Heart right ventricle (tissue), 16 donors: Measurements from ENCODE around the gene NR2C1. TPM values are rescaled to one million over a fixed set of nuclear protein-coding genes. Genes with fewer than 3 reads are reported as not detected.

Experiments
- ATAC-seq, 8 donors: fragments of 200-7000 bp; cut with Tn5 transposase; one replicate each; pipeline ENCODE4 v1.9.1; 2020; ENCODE audit warnings: mild to moderate bottlenecking in 8 of 8, moderate library complexity in 8 of 8, moderate number of reproducible peaks in 1 of 8
- DNase-seq, 2 donors: peaks; one replicate each; pipeline ENCODE4 v3.0.0-alpha.2; 2020
- H3K27ac ChIP-seq, 10 donors: fragments of 200-600 bp; sonication (generic) in 2 of 10; one replicate each; pipeline versions ENCODE4 v1.5.0 to v1.8.0; 2020 to 2022; ENCODE audit warnings: mild to moderate bottlenecking in 3 of 10
- H3K27me3 ChIP-seq, 7 donors: fragments of 200-600 bp; one replicate each; pipeline ENCODE4 v1.8.0; 2021 to 2022; ENCODE audit warnings: mild to moderate bottlenecking in 2 of 7
- H3K36me3 ChIP-seq, 9 donors: fragments of 200-600 bp; sonication (generic) in 1 of 9; one replicate each; pipeline versions ENCODE4 v1.5.0 to v1.8.0; 2020 to 2022; ENCODE audit warnings: mild to moderate bottlenecking in 2 of 9
- H3K4me1 ChIP-seq, 9 donors: fragments of 200-600 bp; sonication (generic) in 1 of 9; one replicate each; pipeline versions ENCODE4 v1.5.0 to v1.8.0; 2020 to 2022; ENCODE audit warnings: mild to moderate bottlenecking in 4 of 9
- H3K4me3 ChIP-seq, 10 donors: fragments of 200-600 bp; sonication (generic) in 2 of 10; one replicate each; pipeline versions ENCODE4 v1.5.0 to v1.8.0; 2020 to 2022; ENCODE audit warnings: mild to moderate bottlenecking in 7 of 10, moderate library complexity in 2 of 10
- H3K9me3 ChIP-seq, 11 donors: fragments of 200-600 bp in 10 of 11; sonication (generic) in 2 of 11; one replicate each; pipeline versions ENCODE4 v1.5.0 to v1.8.0; 2013 to 2022; ENCODE audit warnings: mild to moderate bottlenecking in 2 of 11, control low read depth in 1 of 11, moderate library complexity in 1 of 11
- CTCF ChIP-seq, 9 donors: fragments of 200-600 bp; sonication (generic) in 2 of 9; IDR thresholded peaks; one replicate each; pipeline versions ENCODE4 v1.5.0 to v1.8.0; 2021 to 2022; ENCODE audit warnings: antibody characterized with exemption in 9 of 9, mild to moderate bottlenecking in 5 of 9, moderate library complexity in 1 of 9
- WGBS, 2 donors: extraction: QIAGEN DNeasy Blood & Tissue Kit; methylation state at CpG; one replicate each; pipeline ENCODE4 v1.1.7; 2013; ENCODE audit warnings: inconsistent platforms in 1 of 2; 5-methylcytosine and 5-hydroxymethylcytosine counted together
- intact Hi-C, 10 donors: fragments of 100-400 bp; cut with DNase I; formaldehyde crosslinking; loops; one replicate each; pipeline versions ENCODE4 v1.11.1 to v1.14.2; 2022
- polyA plus RNA-seq, 2 donors: library from polyadenylated mRNA; stranded (reverse); fragments of 200-250 nt; gene quantifications; one replicate each; pipeline ENCODE4 v1.2.3, GENCODE V29; 2013
- total RNA-seq, 10 donors: library from RNA; stranded (reverse); fragmentation: NEBNext Ultra II Directional in 3 of 10; extraction: Animal tissue kit (Norgen Biotek cat#: 25700) in 3 of 10; gene quantifications; one replicate each; pipeline versions ENCODE4 v1.2.1 to v1.2.4, GENCODE V29; 2021 to 2023
- donor health status: Arrhythmogenic right ventricular cardiomyopathy.
- donor health status: ischemic (EF 13 %, LVEDD 7.1; RV severe dilation, severe dysfunction).
- donor health status: healthy with polysubstance abuse.
- donor health status: DM: no; HTN: yes; CAD: no.
- donor health status: DM: no; HTN: no; CAD: no.
- donor health status: ischemic (EF 25% LVEDD 6.9; RV normal size, moderate dysfunction).
- donor health status: ischemic (EF 25% LVEDD 5.7; RV mildly dilated, moderate dysfunction).
- donor health status: healthy.
- donor health status: DM: yes; HTN: yes; CAD: no.
- donor health status: Ischemic cardiomyopathy.
- donor health status: ischemic (EF 35%, LVEDD 5.7; RV mildly dilated, moderate dysfunction).
- donor health status: nonischemic (EF 11% LVEDD 7.7; RV severe dilation, severe dysfunction).
- donor health status: DM: yes; HTN: yes; CAD: no.
- donor health status: PGD.
- donor health status: ischemic (EF 29% LVEDD 5.4; RV normal size, mild dysfunction).
- donor health status: nonischemic (EF 23%, LVEDD 6.1; RV moderate dilation, normal function).

The NR2C1 gene
- total and polyA plus RNA-seq, 12 donors = 11.3 to 189 (median 38.3) TPM

GRCh38 chr12:95074766-95075165, 1.3 kb upstream of the NR2C1 start:
- H3K27ac ChIP-seq = peak overlapping the region in 1 of 10 donors; percentile 31
- no peak for DNase-seq

GRCh38 chr12:95073698-95074520, 491 bp upstream of the NR2C1 start:
- DNase-seq = no peak
- no peak for ATAC-seq
- peaks cover 0 to 11% (median 0%) of the 10 kb centered on the region in 9 donors for H3K36me3 ChIP-seq
- H3K9me3 ChIP-seq = no peaks in the 10 kb centered on the region
- WGBS, 2 donors = 61% methylated on average over 23 of the region's 23 CpGs
- intact Hi-C loops = loop anchor here in 2 of 10 donors (5.0 to 10.0 kb wide), 2 partner anchors 143 to 401 kb away; partner anchors contain the start of genes FGD6 (in 1 of the 2), METAP2 (in 1 of the 2) and VEZT (in 1 of the 2)
- H3K27me3 ChIP-seq = no peaks in the 10 kb centered on the region
- peak overlapping the region; percentile 62 to 97 (median 92) for H3K27ac ChIP-seq
- peak; percentile 74 to 94 (median 83) for TF ChIP-seq CTCF (IDR thresholded peaks at IDR 0.05)
- peaks cover 0 to 40% (median 9%) of the 10 kb centered on the region in 9 donors for H3K4me1 ChIP-seq
- H3K4me3 ChIP-seq = peak overlapping the region; percentile 72 to 100 (median 96)

More at GRCh38 chr12:95074766-95075165, 1.3 kb upstream of the NR2C1 start:
- peaks cover 0 to 8% (median 0%) of the 10 kb centered on the region in 9 donors for H3K36me3 ChIP-seq
- H3K4me3 ChIP-seq = no peak overlapping the region
- H3K4me1 ChIP-seq = peaks cover 0 to 32% (median 5%) of the 10 kb centered on the region in 9 donors
- no peaks in the 10 kb centered on the region for H3K9me3 ChIP-seq
- intact Hi-C loops = loop anchor here in 2 of 10 donors (5.0 to 10.0 kb wide), 2 partner anchors 143 to 400 kb away; partner anchors contain the start of genes FGD6 (in 1 of the 2), METAP2 (in 1 of the 2) and VEZT (in 1 of the 2)
- no peaks in the 10 kb centered on the region for H3K27me3 ChIP-seq
- no peak for ATAC-seq
- no peak for TF ChIP-seq CTCF (IDR thresholded peaks at IDR 0.05)
- WGBS, 2 donors = 58 to 70% methylated on average over 5 of the region's 5 CpGs

DNA sequence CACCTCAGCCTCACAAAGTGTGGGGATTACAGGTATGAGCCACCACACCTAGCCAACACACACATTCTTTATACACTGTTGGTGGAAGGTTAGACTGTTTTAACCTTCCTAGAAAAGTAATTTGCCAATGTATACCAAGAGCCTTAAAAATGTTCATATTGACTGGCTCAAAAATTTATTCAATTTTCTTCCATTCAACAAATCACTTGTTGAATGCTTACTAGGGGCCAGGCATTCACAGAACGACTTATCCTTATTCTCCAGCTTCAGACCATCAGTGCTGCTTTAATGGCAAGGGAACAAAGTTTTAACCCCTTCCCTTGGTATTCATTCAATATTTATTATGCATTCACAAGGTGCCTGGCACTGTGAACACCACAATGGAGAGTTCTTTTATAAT, 3.0 kb downstream of the NR2C1 start:
- intact Hi-C loops = loop anchor here in 2 of 10 donors (5.0 to 10.0 kb wide), 2 partner anchors 147 to 404 kb away; partner anchors contain the start of genes FGD6 (in 1 of the 2), METAP2 (in 1 of the 2) and VEZT (in 1 of the 2)
- peaks cover 0 to 55% (median 9%) of the 10 kb centered on the region in 9 donors for H3K4me1 ChIP-seq
- H3K9me3 ChIP-seq = no peaks in the 10 kb centered on the region
- no peaks in the 10 kb centered on the region for H3K27me3 ChIP-seq
- no peak for ATAC-seq
- WGBS, 2 donors = 93 to 94% methylated on average over 1 of the region's 1 CpG
- no peak overlapping the region for H3K4me3 ChIP-seq
- no peak overlapping the region for H3K27ac ChIP-seq
- no peak for DNase-seq
- peaks cover 0 to 43% (median 14%) of the 10 kb centered on the region in 9 donors for H3K36me3 ChIP-seq
- TF ChIP-seq CTCF (IDR thresholded peaks at IDR 0.05) = no peak

GRCh38 chr12:95066091-95066855, 7.1 kb downstream of the NR2C1 start:
- no peak overlapping the region for H3K4me3 ChIP-seq
- no peaks in the 10 kb centered on the region for H3K9me3 ChIP-seq
- peaks cover 0 to 83% (median 21%) of the 10 kb centered on the region in 9 donors for H3K36me3 ChIP-seq
- no peaks in the 10 kb centered on the region for H3K27me3 ChIP-seq
- no peak for ATAC-seq
- H3K4me1 ChIP-seq = peaks cover 0 to 36% (median 3%) of the 10 kb centered on the region in 9 donors
- WGBS, 2 donors = 91 to 94% methylated on average over 7 of the region's 7 CpGs
- TF ChIP-seq CTCF (IDR thresholded peaks at IDR 0.05) = no peak
- intact Hi-C loops = no loop called here
- H3K27ac ChIP-seq = no peak overlapping the region
- DNase-seq = no peak
